Measurements from ENCODE around the gene NBAS.

- TF ChIP-seq CTCF (IDR thresholded peaks at IDR 0.05), result no peak
- TF ChIP-seq, protein P1, sequence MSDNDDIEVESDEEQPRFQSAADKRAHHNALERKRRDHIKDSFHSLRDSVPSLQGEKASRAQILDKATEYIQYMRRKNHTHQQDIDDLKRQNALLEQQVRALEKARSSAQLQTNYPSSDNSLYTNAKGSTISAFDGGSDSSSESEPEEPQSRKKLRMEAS (IDR thresholded peaks at IDR 0.05; ENCODE audit: low read depth), result no peak
- TF ChIP-seq USF1 (IDR thresholded peaks at IDR 0.05; ENCODE audit: borderline replicate concordance, low read depth), result no peak
- TF ChIP-seq EZH2phosphoT487 (IDR thresholded peaks at IDR 0.05; ENCODE audit: borderline replicate concordance, low read depth), result no peak
- TF ChIP-seq EP300 (IDR thresholded peaks at IDR 0.05; ENCODE audit: borderline replicate concordance in 1 of 2, low read depth in 1 of 2, low read length in 1 of 2), result no peak
- no peak for TF ChIP-seq YY1 (IDR thresholded peaks at IDR 0.05; ENCODE audit: low read depth)
- TF ChIP-seq REST (IDR thresholded peaks at IDR 0.05; ENCODE audit: low read depth, low read length), result no peak
- TF ChIP-seq TEAD4 (IDR thresholded peaks at IDR 0.05; ENCODE audit: borderline replicate concordance, insufficient read depth), result no peak
- TF ChIP-seq RAD21 (IDR thresholded peaks at IDR 0.05; ENCODE audit: low read length), result no peak
These were observed 298.3 kb downstream of the NBAS start for GRCh38 chr2:15262792-15263191.

All from SK-N-SH (cell line).